ENCODE data around the gene L3MBTL1.
"Not testable (repeated sequence)": the region's sequence is repeated elsewhere in the genome, so short reads cannot be mapped to it uniquely, and the experiment has no call there.

L3MBTL1 gene

DNA sequence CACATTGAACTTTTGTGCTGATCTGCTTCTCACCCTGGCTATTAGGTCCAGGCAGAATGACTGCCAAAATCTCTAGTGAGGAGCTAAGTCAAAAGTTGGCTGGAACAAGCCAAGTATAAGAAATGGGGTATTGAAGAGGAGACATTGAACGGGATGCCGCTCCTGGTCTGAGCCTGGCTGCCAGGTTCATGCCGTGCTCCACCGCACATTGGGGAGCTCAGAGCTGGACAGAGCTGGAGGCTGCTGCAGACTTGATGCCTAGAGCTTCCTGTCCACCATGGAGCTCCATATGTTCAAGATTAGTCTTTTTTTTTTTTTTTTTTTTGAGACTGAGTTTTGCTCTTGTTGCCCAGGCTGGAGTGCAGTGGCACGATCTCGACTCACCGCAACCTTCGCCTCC lies 79.1 kb downstream of the L3MBTL1 start:
- no peak for DNase-seq (ENCODE audit: low read depth)
- no peak overlapping the region for H3K4me3 ChIP-seq (ENCODE audit: low read depth, low read length)
- TF ChIP-seq, protein P1, sequence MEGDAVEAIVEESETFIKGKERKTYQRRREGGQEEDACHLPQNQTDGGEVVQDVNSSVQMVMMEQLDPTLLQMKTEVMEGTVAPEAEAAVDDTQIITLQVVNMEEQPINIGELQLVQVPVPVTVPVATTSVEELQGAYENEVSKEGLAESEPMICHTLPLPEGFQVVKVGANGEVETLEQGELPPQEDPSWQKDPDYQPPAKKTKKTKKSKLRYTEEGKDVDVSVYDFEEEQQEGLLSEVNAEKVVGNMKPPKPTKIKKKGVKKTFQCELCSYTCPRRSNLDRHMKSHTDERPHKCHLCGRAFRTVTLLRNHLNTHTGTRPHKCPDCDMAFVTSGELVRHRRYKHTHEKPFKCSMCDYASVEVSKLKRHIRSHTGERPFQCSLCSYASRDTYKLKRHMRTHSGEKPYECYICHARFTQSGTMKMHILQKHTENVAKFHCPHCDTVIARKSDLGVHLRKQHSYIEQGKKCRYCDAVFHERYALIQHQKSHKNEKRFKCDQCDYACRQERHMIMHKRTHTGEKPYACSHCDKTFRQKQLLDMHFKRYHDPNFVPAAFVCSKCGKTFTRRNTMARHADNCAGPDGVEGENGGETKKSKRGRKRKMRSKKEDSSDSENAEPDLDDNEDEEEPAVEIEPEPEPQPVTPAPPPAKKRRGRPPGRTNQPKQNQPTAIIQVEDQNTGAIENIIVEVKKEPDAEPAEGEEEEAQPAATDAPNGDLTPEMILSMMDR (IDR thresholded peaks at IDR 0.05; ENCODE audit: low read depth, low read length, missing control alignments), result no peak

DNA sequence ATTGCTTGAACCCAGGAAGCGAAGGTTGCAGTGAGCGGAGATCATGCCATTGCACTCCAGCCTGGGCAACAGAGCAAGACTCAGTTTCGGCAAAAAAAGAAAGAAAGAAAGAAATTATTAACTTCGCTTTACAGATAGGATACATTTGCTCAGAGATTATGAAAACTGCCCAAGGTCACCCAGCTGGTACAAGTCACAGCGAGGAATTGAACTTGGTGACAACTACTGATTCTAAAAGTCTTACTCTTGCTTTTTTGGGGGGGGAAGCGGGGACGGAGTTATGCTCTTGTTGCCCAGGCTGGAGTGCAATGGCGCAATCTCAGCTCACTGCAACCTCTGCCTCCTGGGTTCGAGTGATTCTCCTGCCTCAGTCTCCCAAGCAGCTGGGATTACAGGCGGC lies 81.0 kb downstream of the L3MBTL1 start:
- not testable (repeated sequence) for DNase-seq (ENCODE audit: low read depth); H3K4me3 ChIP-seq (ENCODE audit: low read depth, low read length)

DNA sequence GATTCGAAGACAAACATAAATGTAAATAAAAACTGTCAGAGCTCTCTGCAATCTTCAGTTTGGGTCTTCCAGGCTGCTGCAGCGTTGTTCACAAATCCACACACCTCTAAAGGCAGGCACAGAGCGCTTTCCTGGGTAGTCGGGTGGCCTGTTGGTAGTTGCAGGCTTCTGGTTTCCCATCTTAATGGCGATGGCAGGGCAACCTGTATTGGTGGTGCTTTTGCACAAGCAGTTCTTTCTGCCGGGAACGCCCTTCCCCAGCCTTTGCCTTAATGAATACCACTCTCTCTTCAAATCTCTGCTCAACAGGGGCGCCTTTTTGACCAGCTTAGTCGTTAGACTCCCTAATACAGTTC lies 82.5 kb downstream of the L3MBTL1 start:
- DNase-seq (ENCODE audit: low read depth), result no peak
- peak overlapping the region; percentile 81 for H3K4me3 ChIP-seq (ENCODE audit: low read depth, low read length)
- TF ChIP-seq, protein P1 (IDR thresholded peaks at IDR 0.05; ENCODE audit: low read depth, low read length, missing control alignments), result no peak

DNA sequence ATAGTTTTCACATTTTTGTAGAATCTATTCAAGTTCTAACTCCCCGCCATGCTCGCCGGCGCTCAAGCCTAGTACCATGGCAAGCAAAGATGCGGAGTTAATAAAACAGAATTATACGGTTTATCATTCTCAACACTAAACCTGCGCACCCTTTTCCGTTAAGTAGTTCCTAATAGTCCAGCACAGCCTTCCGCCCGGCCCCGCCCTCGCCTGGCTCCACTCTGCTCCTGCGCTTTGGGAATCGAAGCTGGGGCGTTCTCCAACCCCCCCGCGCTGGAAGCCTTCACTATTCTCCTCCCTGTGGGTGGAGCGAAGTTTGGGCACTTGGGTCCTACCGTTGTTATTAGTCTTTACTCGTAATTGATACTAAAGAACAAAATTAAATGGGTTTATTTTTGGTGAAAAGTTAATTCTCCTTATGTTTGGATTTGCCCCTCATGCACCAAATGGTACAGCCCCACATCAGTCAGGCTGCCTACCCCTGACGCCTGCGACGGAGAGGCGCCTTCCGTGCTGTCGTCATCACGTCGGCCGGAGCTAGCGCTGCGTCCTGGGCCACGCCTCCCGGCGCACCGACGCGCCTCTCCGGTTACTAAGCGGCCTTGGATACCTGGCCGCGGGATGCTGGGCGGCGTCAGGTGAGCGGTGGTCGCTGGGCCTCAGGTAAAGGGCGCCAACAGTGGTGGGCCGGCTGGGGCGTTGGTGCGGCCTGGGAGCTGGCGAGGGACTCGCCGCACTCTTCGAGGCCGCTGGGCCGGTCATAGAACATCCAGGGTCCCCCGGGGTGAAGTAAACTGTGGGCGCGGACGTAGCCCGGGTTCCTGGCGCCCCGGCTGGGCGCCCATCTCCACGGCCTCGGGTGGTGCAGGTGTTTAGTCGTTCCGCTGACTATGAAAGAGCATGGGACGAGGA lies 83.2 kb downstream of the L3MBTL1 start, which contains the start of gene IFT52:
IFT52 (plus strand) TSS at position 546 of the 912 bp plus-strand sequence. CDS start 3,762 bp downstream, outside the sequence.
- peak; percentile 74 for DNase-seq (ENCODE audit: low read depth)
- peak within 1 kb of the TSS; percentile 81 for H3K4me3 ChIP-seq (ENCODE audit: low read depth, low read length)
- TF ChIP-seq, protein P1 (IDR thresholded peaks at IDR 0.05; ENCODE audit: low read depth, low read length, missing control alignments), result no peak

All from GM12864 (cell line).